ENCODE data around the gene AP3D1. TPM values are rescaled to one million over a fixed set of nuclear protein-coding genes. Genes with fewer than 3 reads are reported as not detected.

The AP3D1 gene
- total RNA-seq, 3 donors from 2014 or later = 53.6 to 68.5 (median 54.0) TPM

GRCh38 chr19:2121416-2122051 is 29.8 kb downstream of the AP3D1 start:
- H3K36me3 ChIP-seq = peaks cover 21% of the 10 kb centered on the region
- no peaks in the 10 kb centered on the region for H3K27me3 ChIP-seq
- no peaks in the 10 kb centered on the region for H3K4me1 ChIP-seq
- DNase-seq (ENCODE audit: low spot score in 2 of 2) = no peak
- TF ChIP-seq, protein P1, sequence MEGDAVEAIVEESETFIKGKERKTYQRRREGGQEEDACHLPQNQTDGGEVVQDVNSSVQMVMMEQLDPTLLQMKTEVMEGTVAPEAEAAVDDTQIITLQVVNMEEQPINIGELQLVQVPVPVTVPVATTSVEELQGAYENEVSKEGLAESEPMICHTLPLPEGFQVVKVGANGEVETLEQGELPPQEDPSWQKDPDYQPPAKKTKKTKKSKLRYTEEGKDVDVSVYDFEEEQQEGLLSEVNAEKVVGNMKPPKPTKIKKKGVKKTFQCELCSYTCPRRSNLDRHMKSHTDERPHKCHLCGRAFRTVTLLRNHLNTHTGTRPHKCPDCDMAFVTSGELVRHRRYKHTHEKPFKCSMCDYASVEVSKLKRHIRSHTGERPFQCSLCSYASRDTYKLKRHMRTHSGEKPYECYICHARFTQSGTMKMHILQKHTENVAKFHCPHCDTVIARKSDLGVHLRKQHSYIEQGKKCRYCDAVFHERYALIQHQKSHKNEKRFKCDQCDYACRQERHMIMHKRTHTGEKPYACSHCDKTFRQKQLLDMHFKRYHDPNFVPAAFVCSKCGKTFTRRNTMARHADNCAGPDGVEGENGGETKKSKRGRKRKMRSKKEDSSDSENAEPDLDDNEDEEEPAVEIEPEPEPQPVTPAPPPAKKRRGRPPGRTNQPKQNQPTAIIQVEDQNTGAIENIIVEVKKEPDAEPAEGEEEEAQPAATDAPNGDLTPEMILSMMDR (IDR thresholded peaks at IDR 0.05) = no peak
- TF ChIP-seq POLR2A (IDR thresholded peaks at IDR 0.05) = no peak
- TF ChIP-seq POLR2AphosphoS5 (IDR thresholded peaks at IDR 0.05) = no peak
- H3K27ac ChIP-seq = no peak overlapping the region
- no peaks in the 10 kb centered on the region for H3K9me3 ChIP-seq
- H3K4me3 ChIP-seq = no peak overlapping the region
- intact Hi-C loops (cut with DNase I; ENCODE audit: low total_unique reads) = no loop called here

GRCh38 chr19:2120821-2121220 is 30.5 kb downstream of the AP3D1 start:
- H3K9me3 ChIP-seq = no peaks in the 10 kb centered on the region
- H3K36me3 ChIP-seq = peaks cover 26% of the 10 kb centered on the region
- no peaks in the 10 kb centered on the region for H3K27me3 ChIP-seq
- intact Hi-C loops (cut with DNase I; ENCODE audit: low total_unique reads) = no loop called here
- TF ChIP-seq POLR2AphosphoS5 (IDR thresholded peaks at IDR 0.05) (no peak), POLR2A (IDR thresholded peaks at IDR 0.05) (no peak)
- TF ChIP-seq, protein P1 (IDR thresholded peaks at IDR 0.05) = no peak
- H3K27ac ChIP-seq = no peak overlapping the region
- no peaks in the 10 kb centered on the region for H3K4me1 ChIP-seq
- DNase-seq (ENCODE audit: low spot score in 2 of 2) = no peak
- no peak overlapping the region for H3K4me3 ChIP-seq

GRCh38 chr19:2119921-2120785 is 31.2 kb downstream of the AP3D1 start:
- DNase-seq (ENCODE audit: low spot score in 2 of 2) = no peak
- Histone ChIP-seq H3K4me3 (no peak overlapping the region), H3K27ac (no peak overlapping the region), H3K4me1 (no peaks in the 10 kb centered on the region), H3K36me3 (peaks cover 32% of the 10 kb centered on the region), H3K27me3 (no peaks in the 10 kb centered on the region), H3K9me3 (no peaks in the 10 kb centered on the region)
- intact Hi-C loops (cut with DNase I; ENCODE audit: low total_unique reads) = no loop called here
- TF ChIP-seq POLR2AphosphoS5 (IDR thresholded peaks at IDR 0.05) (no peak), POLR2A (IDR thresholded peaks at IDR 0.05) (no peak)

- TF ChIP-seq POLR2AphosphoS5 (IDR thresholded peaks at IDR 0.05) (no peak), POLR2A (IDR thresholded peaks at IDR 0.05) (no peak)
- TF ChIP-seq, protein P1 (IDR thresholded peaks at IDR 0.05) = no peak
- Histone ChIP-seq H3K27me3 (no peaks in the 10 kb centered on the region), H3K9me3 (no peaks in the 10 kb centered on the region), H3K27ac (no peak overlapping the region), H3K4me3 (no peak overlapping the region), H3K4me1 (no peaks in the 10 kb centered on the region), H3K36me3 (peaks cover 41% of the 10 kb centered on the region)
- intact Hi-C loops (cut with DNase I; ENCODE audit: low total_unique reads) = no loop called here
- no peak for DNase-seq (ENCODE audit: low spot score in 2 of 2)
Observed at GRCh38 chr19:2118438-2118837, 32.9 kb downstream of the AP3D1 start.

DNA sequence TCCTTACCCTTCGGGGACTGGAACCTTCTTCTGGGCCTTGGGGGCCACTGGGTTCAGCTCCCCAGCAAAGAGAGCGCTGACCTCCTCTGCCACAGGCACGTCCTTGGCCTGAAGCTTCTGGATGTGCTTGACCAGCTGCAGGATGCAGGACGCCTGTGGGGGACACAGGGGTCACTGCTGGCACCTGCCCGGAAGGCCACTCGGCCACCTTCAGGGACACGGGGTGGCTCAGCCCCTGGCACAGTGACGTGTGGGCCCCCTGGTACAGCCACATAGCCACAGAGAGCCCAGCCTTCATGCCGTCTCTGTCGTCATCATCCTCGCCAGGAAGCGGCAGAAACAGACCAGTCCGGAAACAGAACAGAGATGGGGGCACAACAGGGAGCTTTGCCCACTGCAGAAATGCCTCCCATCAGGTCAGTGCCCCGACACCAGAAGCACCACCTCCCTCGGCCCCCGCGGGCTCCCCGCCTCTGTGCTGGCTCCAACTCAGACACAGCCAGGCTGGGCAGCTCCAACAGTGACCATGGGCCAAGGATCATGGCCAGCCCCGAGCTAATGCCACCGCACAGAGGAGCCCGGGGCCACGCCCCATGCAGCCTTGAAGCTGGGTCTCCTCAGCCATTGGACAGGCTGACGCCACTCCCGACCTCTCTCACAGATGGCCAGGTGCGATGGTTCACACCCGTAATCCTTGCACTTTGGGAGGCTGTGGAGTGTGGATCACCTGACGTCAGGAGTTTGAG is 34.0 kb downstream of the AP3D1 start:
- H3K36me3 ChIP-seq = peaks cover 47% of the 10 kb centered on the region
- DNase-seq (ENCODE audit: low spot score in 2 of 2) = no peak
- H3K4me1 ChIP-seq = no peaks in the 10 kb centered on the region
- no peaks in the 10 kb centered on the region for H3K9me3 ChIP-seq
- intact Hi-C loops (cut with DNase I; ENCODE audit: low total_unique reads) = no loop called here
- no peak for TF ChIP-seq POLR2AphosphoS5 (IDR thresholded peaks at IDR 0.05)
- no peak for TF ChIP-seq POLR2A (IDR thresholded peaks at IDR 0.05)
- TF ChIP-seq, protein P1 (IDR thresholded peaks at IDR 0.05) = no peak
- no peak overlapping the region for H3K27ac ChIP-seq
- no peaks in the 10 kb centered on the region for H3K27me3 ChIP-seq
- H3K4me3 ChIP-seq = no peak overlapping the region
